HEK293 (cell line): ENCODE results near the gene STK11.
A peak's percentile ranks its signal among the peaks of the same experiment; 100 is the strongest.

Experiments used
- BCL6B ChIP-seq: fragments of 450-650 bp; formaldehyde crosslinking; IDR thresholded peaks from 2 replicates; pipeline ENCODE4 v1.5.1; 2017; ENCODE audit warnings: missing biosample characterization, missing genetic modification characterization
- KLF7 ChIP-seq: fragments of 450-650 bp; formaldehyde crosslinking; IDR thresholded peaks from 2 replicates; pipeline ENCODE4 v1.5.1; 2016; ENCODE audit warnings: missing biosample characterization, missing genetic modification characterization, borderline replicate concordance
- KLF8 ChIP-seq: fragments of 450-650 bp; formaldehyde crosslinking; IDR thresholded peaks from 2 replicates; pipeline ENCODE4 v1.5.1; 2016; ENCODE audit warnings: missing biosample characterization, missing genetic modification characterization
- OVOL3 ChIP-seq: fragments of 450-650 bp; formaldehyde crosslinking; IDR thresholded peaks from 2 replicates; pipeline ENCODE4 v1.5.1; 2016; ENCODE audit warnings: missing biosample characterization, missing genetic modification characterization
- PRDM6 ChIP-seq: fragments of 450-650 bp; formaldehyde crosslinking; IDR thresholded peaks from 2 replicates; pipeline ENCODE4 v1.5.1; 2017; ENCODE audit warnings: missing biosample characterization, missing genetic modification characterization
- ZBTB1 ChIP-seq: fragments of 450-650 bp; formaldehyde crosslinking; IDR thresholded peaks from 2 replicates; pipeline ENCODE4 v1.5.1; 2016; ENCODE audit warnings: missing biosample characterization, missing genetic modification characterization
- ZBTB11 ChIP-seq: fragments of 450-650 bp; formaldehyde crosslinking; conservative IDR thresholded peaks from 2 replicates; pipeline ENCODE4 v1.5.1; 2016; ENCODE audit warnings: low read depth, missing biosample characterization, missing genetic modification characterization
- ZBTB6 ChIP-seq: fragments of 450-650 bp; formaldehyde crosslinking; IDR thresholded peaks from 2 replicates; pipeline ENCODE4 v1.5.1; 2017; ENCODE audit warnings: missing biosample characterization, missing genetic modification characterization
- ZEB2 ChIP-seq: fragments of 450-650 bp; formaldehyde crosslinking; IDR thresholded peaks from 2 replicates; pipeline ENCODE4 v1.5.1; 2016; ENCODE audit warnings: missing biosample characterization, missing genetic modification characterization
- ZNF157 ChIP-seq: fragments of 450-650 bp; formaldehyde crosslinking; IDR thresholded peaks from 2 replicates; pipeline ENCODE4 v1.5.1; 2016; ENCODE audit warnings: missing biosample characterization, missing genetic modification characterization
- ZNF26 ChIP-seq: fragments of 450-650 bp; formaldehyde crosslinking; IDR thresholded peaks from 2 replicates; pipeline ENCODE4 v1.5.1; 2016; ENCODE audit warnings: missing biosample characterization, missing genetic modification characterization
- ZNF280C ChIP-seq: fragments of 450-650 bp; formaldehyde crosslinking; IDR thresholded peaks from 2 replicates; pipeline ENCODE4 v1.5.1; 2016; ENCODE audit warnings: missing biosample characterization, missing genetic modification characterization
- ZNF501 ChIP-seq: fragments of 450-650 bp; formaldehyde crosslinking; IDR thresholded peaks from 2 replicates; pipeline ENCODE4 v1.5.1; 2016; ENCODE audit warnings: missing biosample characterization, missing genetic modification characterization
- ZNF530 ChIP-seq: fragments of 450-650 bp; formaldehyde crosslinking; IDR thresholded peaks from 2 replicates; pipeline ENCODE4 v1.5.1; 2016; ENCODE audit warnings: low read depth, missing biosample characterization, missing genetic modification characterization
- ZNF580 ChIP-seq: fragments of 450-650 bp; formaldehyde crosslinking; IDR thresholded peaks from 2 replicates; pipeline ENCODE4 v1.5.1; 2016; ENCODE audit warnings: missing biosample characterization, missing genetic modification characterization
- ZNF626 ChIP-seq: fragments of 450-650 bp; sonication (Bioruptor Pico); formaldehyde crosslinking; IDR thresholded peaks from 2 replicates; pipeline ENCODE4 v1.5.1; 2018; ENCODE audit warnings: missing biosample characterization, missing genetic modification characterization, inconsistent platforms
- ZNF670 ChIP-seq: fragments of 450-650 bp; formaldehyde crosslinking; IDR thresholded peaks from 2 replicates; pipeline ENCODE4 v1.5.1; 2016; ENCODE audit warnings: missing biosample characterization, missing genetic modification characterization, low read depth
- ZNF677 ChIP-seq: fragments of 450-650 bp; IDR thresholded peaks from 2 replicates; pipeline ENCODE4 v1.5.0; 2018; ENCODE audit warnings: missing biosample characterization, mild to moderate bottlenecking, missing genetic modification characterization, moderate library complexity
- ZSCAN18 ChIP-seq: fragments of 450-650 bp; formaldehyde crosslinking; IDR thresholded peaks from 2 replicates; pipeline ENCODE4 v1.5.1; 2016; ENCODE audit warnings: missing biosample characterization, missing genetic modification characterization
- ZSCAN5A ChIP-seq: fragments of 450-650 bp; formaldehyde crosslinking; IDR thresholded peaks from 2 replicates; pipeline ENCODE4 v1.5.1; 2016; ENCODE audit warnings: missing biosample characterization, missing genetic modification characterization
- ZXDB ChIP-seq: fragments of 450-650 bp; formaldehyde crosslinking; IDR thresholded peaks from 2 replicates; pipeline ENCODE4 v1.5.1; 2016; ENCODE audit warnings: missing biosample characterization, missing genetic modification characterization

Gene STK11

GRCh38 chr19:1267477-1268225 lies 62.1 kb downstream of the STK11 start (continued):
- TF ChIP-seq ZSCAN5A (tag by site-specific recombination) = no peak
- no peak for TF ChIP-seq ZNF280C (tag by site-specific recombination)
- no peak for TF ChIP-seq ZBTB1 (tag by site-specific recombination)
- TF ChIP-seq BCL6B (tag by site-specific recombination) = no peak
- TF ChIP-seq ZSCAN18 = no peak
- TF ChIP-seq ZEB2 = peak; percentile 73; the same call in 1 of the 2 replicates
- TF ChIP-seq ZNF26 (tag by site-specific recombination) = no peak
- TF ChIP-seq PRDM6 = no peak
- no peak for TF ChIP-seq OVOL3
- TF ChIP-seq ZNF530 = no peak
- TF ChIP-seq ZNF670 (tag by site-specific recombination) = no peak
- TF ChIP-seq KLF8 (tag by site-specific recombination) = peak; percentile 61
- no peak for TF ChIP-seq ZBTB6 (tag by site-specific recombination)
- no peak for TF ChIP-seq ZNF677 (tag by site-specific recombination)
- TF ChIP-seq KLF7 (tag by site-specific recombination) = no peak
- TF ChIP-seq ZNF157 (tag by site-specific recombination) = no peak
- peak; percentile 56; the same call in 1 of the 2 replicates for TF ChIP-seq ZXDB (tag by site-specific recombination)
- TF ChIP-seq ZNF626 (tag by site-specific recombination) = no peak
- TF ChIP-seq ZBTB11 (tag by site-specific recombination) = no peak
- TF ChIP-seq ZNF580 (tag by site-specific recombination) = no peak
- TF ChIP-seq ZNF501 = no peak
